Sciatic nerve (tissue), 2 donors: ENCODE measurements around the gene PKP4. TPM values are rescaled to one million over a fixed set of nuclear protein-coding genes. Genes with fewer than 3 reads are reported as not detected.

Experiments
- ATAC-seq: fragments of 200-7000 bp; cut with Tn5 transposase; one replicate; pipeline ENCODE4 v1.9.1; 2020; ENCODE audit warnings: mild to moderate bottlenecking, moderate library complexity
- DNase-seq: peaks from one replicate; pipeline ENCODE4 v3.0.0-alpha.2; 2020; ENCODE audit warnings: low spot score
- intact Hi-C: fragments of 100-400 bp; cut with DNase I; formaldehyde crosslinking; loops from one replicate; pipeline ENCODE4 v1.14.2; 2022
- total RNA-seq: library from RNA; stranded (reverse); fragmentation: NEBNext Ultra II Directional; extraction: Animal tissue kit (Norgen Biotek cat#: 25700); gene quantifications from one replicate; pipeline ENCODE4 v1.2.1, GENCODE V29; 2021
- donor health status: DM: no; HTN: no; CAD: no.
- donor health status: DM: no; HTN: no; CAD: no.

PKP4 gene
- total RNA-seq, 1 donor from 2014 or later = 117 TPM

DNA sequence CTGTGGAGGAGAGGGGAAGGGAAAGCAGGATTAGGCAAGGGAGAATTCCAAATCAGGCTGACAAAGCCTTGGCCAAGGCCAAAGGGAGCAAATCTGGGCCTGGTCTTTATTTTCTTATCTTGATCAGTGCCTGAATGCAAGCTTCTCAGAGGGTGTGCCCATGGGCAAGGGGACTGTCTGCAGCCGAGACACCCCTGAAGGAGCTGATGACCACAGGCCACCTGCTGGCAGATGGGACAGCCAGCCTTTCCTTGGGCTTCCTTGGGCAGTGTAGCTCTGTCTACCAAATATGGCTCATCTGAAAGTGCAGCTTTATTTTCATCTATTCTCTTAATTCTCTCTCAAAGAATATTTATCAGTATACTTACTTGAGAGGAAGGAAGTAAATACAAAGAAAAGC is 117.0 kb downstream of the PKP4 start:
- no peak for DNase-seq
- intact Hi-C loops = no loop called here
- ATAC-seq = no peak

DNA sequence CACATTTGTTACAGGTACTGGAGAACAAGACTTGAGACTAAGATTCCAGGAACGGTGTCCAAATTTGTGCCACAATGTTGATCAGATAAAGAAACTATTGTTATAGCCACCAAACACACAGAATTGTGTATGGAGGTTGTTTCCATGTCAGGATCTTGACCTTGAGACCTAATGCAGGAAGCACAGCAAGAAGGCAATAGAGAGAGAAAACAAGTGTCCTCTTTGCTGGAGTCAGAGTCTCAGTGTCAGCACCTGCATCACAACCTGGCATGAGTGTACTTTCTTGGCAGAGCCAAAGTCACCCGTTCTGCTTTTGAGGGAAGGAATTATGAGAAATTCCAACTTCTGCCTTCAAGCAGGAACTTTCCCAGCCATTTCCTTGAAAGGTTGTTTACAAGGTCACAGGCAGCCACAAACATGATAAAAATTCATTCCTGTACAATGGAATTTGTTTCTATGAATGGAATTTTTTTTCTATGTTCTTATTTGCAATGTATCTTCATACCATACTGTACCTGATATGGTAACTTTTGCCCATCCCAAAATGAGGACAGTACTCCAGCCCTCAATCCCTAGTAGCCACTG is 118.4 kb downstream of the PKP4 start:
- DNase-seq (no peak), ATAC-seq (no peak)
- intact Hi-C loops = no loop called here

DNA sequence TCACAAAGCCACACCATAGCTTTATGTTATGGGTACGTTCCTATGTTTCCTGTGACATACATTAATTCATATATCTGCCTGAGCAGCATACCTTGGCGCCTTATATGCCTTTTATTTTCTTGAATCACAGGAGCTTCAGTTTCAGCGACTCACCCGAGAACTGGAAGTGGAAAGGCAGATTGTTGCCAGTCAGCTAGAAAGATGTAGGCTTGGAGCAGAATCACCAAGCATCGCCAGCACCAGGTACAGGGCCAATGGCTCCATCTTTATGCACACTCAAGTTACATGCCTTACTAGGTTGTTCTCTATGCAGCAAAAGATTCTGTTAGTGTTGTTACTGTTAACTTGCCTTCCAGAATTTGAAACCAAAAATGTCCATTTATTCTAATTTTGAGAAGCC is 120.4 kb downstream of the PKP4 start:
- intact Hi-C loops = no loop called here
- DNase-seq (no peak), ATAC-seq (no peak)

DNA sequence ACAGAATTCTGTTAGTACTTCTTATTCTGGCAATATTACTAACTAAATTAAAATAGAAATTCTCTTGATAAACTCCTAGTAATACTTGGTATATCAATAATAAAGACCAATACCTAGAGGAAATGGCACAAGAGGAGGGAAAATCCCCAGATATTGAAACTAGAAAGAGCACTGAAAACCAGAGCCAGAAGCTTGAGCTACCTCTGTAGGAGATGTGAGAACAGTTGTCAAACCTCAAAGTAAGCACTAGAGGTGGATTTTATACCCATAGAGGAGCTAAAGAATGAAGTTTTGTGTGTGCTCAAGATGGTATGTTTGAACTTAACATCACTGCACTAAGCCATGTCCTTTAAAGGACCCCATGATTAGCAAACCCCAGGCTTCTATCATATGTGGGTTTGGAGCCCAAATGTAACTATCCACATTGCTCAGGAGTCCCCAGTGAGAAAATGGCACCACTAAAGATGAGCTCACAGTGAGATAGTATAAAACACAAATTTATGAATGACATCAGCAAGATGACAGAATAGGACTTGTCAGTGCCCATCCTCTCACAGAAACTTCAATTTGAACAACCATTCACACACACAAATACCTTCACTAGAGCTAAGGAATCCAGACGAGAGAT is 122.1 kb downstream of the PKP4 start:
- ATAC-seq (no peak), DNase-seq (no peak)
- intact Hi-C loops = no loop called here

DNA sequence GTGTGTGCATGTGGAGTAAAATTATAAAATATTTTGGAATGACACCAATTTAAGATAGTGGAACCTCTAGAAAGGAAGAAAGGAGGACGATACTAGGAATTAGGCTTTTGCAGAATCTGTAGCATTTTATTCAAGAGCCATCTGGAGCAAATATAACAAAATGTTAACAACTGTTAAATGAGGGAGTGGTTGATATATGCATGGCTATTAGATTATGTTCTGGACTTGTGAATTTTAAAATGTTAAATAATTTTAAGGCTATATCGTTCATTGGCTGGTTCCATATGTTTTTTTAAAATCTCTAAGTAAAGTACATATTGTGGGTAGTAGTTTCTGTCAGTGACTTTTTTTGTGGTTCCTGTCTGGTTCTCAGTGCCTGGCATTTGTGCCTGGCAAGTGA is 123.2 kb downstream of the PKP4 start:
- ATAC-seq (no peak), DNase-seq (no peak)
- intact Hi-C loops = no loop called here

DNA sequence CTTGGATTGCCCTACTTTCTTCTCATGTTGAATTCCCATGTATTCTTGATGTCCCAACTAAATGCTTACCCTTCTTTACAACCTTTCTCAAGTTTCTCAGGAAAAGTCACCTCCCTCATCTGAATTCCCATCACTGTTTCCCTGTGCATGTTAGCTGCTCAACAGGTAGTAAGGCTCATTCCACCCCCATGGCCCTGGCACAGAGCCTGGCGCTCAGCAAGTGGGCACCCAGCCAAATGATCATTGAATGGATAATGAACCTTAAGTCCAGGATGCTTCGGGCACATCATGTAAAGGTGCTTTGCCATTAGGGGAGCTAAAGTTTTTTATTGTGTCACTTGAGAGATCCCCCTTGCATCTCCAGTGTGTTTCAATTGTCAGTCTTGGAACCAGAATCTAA is 124.0 kb downstream of the PKP4 start:
- intact Hi-C loops = no loop called here
- DNase-seq (no peak), ATAC-seq (no peak)

DNA sequence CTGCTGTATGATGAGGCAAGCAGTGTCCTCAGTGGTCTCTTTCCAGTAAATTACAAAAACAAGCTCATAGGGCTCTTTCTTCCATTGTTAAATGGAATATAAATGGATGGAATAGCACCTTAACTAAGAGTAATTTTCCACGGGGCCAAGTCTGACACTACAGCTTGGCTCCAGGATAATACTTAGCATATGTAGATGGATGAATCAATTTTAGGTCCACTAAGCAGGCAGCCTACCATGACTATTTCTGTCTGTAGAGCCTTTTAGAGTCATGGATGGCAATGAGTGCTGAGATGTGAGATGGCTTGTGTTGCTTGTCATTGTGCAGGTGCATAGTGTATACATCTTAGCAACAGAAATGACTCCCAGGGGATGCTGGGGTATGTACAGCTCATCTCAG is 125.9 kb downstream of the PKP4 start:
- ATAC-seq (no peak), DNase-seq (no peak)
- intact Hi-C loops = no loop called here

DNA sequence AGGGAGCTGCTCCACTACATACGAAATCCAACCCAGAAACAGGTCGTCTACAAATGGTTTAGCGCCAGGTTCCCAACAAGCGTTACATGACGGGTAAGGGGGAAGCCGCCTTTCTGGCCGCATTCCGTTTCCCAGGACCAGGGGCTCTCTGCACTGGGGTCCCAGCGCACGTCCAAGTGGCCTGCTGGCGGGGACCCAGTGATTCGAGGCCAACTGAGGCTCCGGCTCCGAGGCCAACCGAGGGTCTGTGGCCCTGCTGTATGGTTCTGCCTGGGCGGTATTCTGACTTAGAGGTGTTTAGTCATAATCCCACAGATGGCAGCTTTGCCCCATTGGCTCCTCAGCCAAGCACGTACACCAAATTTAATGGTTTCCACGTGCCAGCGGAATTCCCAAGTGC is 127.2 kb downstream of the PKP4 start:
- ATAC-seq (no peak), DNase-seq (no peak)
- intact Hi-C loops = no loop called here

DNA sequence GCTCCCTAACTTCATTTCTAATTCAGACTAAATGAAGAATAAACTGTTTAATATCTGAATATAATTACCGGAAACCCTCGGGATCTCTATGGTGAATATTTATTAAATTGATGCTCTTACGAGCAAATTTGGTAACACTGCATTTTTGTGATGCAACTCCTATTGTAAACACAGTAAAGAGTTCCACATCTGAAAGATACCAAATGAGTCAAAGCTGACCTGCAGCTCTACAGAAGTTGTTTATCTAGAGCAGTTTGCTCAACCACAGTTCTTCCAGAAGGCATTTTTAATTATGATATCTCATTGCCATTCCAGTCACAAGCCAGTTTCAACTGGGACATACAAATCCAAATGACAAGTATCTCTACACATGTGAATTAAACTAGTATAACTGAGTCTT is 129.7 kb downstream of the PKP4 start:
- no peak for ATAC-seq
- no peak for DNase-seq
- intact Hi-C loops = no loop called here

DNA sequence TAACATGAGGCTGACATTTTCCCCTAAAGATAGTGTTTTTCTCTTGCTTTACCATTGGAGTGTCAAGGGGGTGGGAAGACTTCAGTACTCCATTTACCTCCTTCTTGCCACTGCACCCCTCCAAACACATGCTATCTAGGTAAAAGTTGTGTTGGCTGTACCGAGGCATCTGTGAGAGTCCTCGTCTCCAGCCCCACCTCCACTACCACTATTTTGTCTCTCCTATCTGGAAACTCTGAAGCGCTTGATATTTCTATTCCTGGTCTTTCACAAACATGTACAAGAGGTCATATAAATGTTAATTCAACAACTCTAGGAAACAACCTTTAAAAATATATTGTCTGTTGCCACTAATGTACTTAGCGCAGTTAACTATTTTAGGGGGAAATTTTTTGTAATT is 132.6 kb downstream of the PKP4 start:
- no peak for ATAC-seq
- intact Hi-C loops = no loop called here

DNA sequence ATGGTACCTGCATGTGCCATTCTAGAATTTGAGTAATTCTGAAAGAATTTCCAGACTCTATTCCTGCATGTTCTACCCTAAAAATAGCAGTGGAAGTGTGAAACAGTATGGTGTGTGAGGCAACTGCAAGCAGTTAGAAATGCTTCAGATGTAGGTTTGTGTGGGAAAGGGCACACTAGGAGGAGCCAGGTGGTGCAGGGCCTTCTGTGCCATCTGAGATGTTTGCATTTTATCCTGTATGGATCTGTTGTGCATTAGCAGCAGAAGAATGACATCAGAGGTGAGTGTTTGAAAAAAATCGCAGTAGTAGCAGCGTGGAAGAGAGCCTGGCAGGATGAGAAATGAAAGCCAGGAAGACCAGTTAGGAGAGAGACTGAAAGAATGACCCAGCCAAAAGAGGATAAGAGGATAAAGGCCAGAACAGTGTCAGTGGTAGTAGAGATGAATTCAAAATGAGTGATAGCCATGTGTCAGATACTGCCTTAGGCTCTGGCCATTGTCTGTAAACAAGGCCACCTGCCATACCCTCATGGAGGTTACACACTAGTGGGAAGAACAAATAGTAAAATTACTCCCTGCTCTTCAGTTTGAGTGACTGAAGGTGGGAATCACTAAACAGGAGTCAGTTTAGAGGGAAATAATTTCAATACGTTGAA is 142.2 kb downstream of the PKP4 start:
- no peak for ATAC-seq
- intact Hi-C loops = no loop called here
- no peak for DNase-seq

More for the DNA sequence above, 132.6 kb downstream of the PKP4 start:
- DNase-seq = no peak

DNA sequence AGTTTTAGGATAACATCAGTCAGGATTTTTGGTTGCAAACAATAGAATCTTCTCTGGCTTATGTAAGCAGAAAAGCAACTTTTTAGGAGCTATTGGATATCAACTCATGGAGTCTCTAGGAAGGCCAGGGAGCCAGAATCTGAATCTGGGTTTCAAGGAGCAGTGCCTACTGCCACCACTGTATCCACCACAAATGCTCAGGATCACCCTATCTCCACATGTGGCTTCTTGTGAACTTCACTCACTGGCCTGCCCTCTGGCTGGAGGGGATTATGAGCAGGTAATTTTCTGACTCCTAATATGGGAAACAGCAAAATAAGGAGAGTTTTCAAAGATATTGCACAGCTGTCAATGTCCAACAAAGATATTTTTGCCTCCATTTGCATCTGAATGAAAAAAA is 142.9 kb downstream of the PKP4 start:
- ATAC-seq (no peak), DNase-seq (no peak)
- intact Hi-C loops = no loop called here

DNA sequence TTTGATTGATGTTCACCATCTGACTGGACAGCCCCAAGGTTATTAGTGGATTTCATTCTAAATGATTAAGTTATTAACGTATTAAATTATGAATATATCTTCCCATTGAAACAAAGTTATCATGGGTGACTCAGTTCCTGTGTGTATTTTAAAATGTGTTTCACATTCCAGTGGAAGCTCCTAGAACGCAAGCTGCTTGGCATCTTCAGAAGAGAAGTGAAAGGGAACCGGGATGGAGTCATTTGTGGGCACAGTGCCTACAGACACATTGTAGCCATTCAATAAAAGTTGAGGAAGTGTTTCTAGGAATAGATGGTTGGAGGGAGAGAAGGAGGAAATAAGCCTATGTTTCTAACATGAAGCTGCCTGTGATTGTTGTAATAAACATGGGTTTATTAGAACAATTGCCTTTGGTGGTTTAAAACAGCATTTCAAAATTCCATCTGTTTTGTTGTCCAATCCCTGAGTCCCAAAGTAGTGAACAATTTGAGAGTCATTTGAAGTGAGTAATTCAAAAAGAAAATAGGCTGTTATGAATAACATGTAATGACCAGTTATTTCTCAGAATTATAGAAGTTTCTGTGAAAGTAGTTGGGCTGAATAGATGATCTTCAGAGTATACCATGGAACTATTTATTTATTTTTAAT is 143.5 kb downstream of the PKP4 start:
- DNase-seq (peak; percentile 67), ATAC-seq (peak; percentile 84)
- intact Hi-C loops = no loop called here

DNA sequence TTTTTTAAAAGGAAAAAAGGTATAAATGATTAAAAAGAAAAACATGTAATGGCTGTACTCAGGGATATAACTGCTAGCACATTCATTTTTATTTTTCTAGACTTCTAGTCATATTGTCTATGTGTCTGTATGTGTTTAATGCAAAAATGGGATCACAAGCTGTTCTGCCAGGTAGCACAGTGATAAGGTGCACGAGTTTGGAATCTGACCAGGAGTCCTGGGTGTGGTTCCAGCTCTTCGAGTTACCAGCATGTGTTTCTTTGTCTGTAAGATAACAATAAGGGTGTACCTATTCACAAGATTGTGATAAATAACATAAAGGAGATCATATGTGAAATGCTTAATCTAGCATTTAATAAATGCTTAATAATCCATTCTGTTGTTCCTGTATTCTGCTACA is 145.3 kb downstream of the PKP4 start:
- ATAC-seq (no peak), DNase-seq (no peak)
- intact Hi-C loops = no loop called here

DNA sequence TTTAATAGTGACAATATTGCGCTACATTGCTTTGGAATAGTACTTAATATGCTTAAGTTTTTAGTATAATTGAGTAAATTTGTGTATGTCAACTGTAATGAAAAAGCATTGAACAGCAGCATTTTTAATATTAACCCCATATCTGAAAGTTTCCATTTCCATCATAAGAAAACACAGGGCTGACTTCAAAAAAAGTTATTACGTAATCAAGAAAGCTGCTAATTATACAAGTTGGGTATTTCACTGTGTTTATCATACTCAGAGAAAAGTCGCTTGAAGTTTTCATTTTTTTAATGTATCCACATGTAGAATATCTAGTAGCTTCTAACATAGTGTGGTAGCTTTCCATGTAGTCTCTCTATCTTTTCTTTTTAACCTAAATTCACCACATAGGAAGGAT is 146.5 kb downstream of the PKP4 start:
- ATAC-seq (no peak), DNase-seq (no peak)
- intact Hi-C loops = no loop called here

DNA sequence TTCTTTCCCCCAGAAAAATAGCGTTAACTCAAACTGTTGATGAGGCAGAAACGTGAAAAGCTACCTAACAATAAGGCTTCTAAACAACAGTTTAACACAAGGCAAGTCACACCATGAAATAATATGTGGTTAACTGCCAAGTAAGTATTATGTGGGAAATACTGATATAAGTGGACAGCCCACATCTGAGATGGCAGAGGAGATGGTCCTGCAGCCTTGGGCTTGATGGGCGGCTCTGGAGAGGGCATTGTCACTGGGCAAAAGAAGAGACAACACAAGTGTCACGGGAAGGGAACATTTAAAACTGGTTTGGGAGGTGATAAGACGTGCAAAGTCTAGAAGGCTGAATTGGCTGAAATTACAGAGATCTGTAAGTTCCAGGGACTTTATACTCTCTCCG is 147.2 kb downstream of the PKP4 start:
- no peak for ATAC-seq
- intact Hi-C loops = no loop called here
- no peak for DNase-seq

DNA sequence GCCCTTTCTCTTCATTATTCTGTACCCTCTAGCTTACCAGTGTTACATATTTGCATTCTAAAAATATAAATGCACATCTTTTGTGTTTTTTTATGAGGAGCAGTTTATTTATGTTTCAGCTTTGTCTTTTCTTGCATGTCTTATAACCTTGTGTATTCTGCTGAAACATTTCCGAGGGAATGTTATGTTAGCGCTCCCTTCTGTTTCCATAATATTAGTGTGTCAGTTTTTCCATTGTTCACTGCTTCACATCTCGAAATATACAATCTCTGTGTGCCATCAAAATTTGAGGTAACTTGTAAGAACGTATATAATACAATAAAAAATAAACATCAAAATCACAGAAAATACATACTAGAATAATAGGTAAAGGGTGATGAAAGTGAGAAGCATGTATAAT is 153.3 kb downstream of the PKP4 start:
- ATAC-seq (no peak), DNase-seq (no peak)
- intact Hi-C loops = no loop called here

DNA sequence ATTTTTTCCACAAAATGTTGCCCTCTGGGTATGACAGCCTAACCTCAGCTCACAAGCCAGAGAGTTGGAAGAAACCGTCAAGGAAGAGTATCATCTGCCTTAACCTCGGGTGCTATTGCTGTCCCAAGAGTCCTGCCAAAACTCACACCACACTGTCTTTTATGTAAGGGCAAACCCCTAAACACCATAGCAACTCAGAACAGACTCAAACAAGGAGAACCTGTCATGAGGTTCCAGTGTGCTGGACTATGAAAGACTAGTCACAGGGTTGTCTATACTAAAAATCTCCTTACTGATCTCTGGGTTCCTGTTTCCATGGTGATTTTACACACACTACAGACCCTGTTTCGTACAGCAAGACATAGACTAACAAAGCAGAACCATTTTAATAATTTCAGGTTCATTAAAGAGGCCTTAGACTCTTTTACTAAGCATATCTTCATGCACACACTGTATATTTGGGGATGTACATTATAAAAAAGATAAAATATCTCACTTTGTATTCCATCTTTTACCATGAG is 159.8 kb downstream of the PKP4 start:
- no peak for ATAC-seq
- DNase-seq = no peak
- intact Hi-C loops = no loop called here

DNA sequence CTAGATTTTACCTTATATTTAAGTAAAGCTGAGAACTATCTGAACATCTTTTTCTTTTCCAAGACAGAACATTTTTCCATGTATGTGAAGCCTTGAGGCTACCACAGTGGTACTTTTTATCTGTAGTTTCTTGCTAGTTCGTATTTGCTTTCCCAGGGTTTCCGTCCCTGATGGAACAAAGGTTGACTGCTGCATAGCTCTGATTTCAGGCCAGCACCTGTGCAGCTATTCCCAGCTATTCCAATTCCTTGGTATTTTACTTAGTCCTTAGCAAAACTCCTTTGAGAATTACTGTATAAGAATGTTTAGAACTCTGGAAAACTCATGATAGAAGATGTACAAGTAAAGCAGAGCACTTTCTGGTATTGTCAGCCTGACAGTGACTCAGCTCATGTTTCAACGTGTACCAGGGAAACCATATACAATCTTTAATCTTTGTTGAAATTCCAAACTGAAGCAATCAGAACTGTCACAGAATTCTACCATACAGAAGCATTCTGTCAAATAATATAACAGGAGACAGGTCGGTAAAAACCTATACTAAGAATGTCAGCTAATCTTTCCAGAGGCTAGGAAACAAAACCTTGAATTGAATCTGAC is 162.2 kb downstream of the PKP4 start:
- no peak for ATAC-seq
- intact Hi-C loops = no loop called here
- no peak for DNase-seq

DNA sequence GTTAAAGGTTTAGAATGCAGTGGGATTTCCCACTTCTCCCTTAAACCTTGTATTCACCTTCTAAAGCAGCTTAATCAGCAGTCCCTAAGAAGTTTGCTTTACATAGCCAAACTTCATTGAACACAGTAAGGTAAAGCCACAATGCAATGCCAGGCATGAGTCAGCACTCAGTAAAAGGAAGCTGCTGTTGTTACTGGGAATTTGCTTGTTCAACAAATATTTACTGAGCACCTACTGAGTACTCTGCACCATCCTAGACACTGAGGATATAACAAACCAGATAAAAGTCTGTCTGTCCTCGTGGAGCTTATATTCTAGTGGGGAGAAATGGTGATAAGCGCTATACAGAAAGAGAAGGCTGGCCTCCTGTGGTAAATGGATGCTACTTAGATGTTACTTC is 162.7 kb downstream of the PKP4 start:
- intact Hi-C loops = no loop called here
- ATAC-seq (no peak), DNase-seq (no peak)
